Activated CD4-positive, alpha-beta memory T cell treated with anti-CD3 and anti-CD28 coated beads, Interleukin-2, amount 10 ng/mL, durations not matched to agents 7 days and 5 days (primary cell): ENCODE measurements around the gene ARHGAP26. TPM values are rescaled to one million over a fixed set of nuclear protein-coding genes. Genes with fewer than 3 reads are reported as not detected.
A peak's percentile ranks its signal among the peaks of the same experiment; 100 is the strongest.

Source experiments
- CTCF ChIA-PET: fragments of 350-600 bp; sonication (Branson Sonifier 250); formaldehyde crosslinking; loops from one replicate; lab custom pipeline; 2021; ENCODE audit warnings: antibody characterized with exemption, inconsistent platforms; lab: Charles Lee
- POLR2A ChIA-PET: fragments of 350-600 bp; sonication (Branson Sonifier 250); formaldehyde crosslinking; loops from one replicate; lab custom pipeline; 2021; ENCODE audit warnings: antibody characterized with exemption; lab: Charles Lee
- DNase-seq: peaks from one replicate; pipeline ENCODE4 v3.0.0-alpha.2; 2020
- H3K27ac Mint-ChIP-seq: one replicate; pipeline ENCODE4 v1.8.0; 2021; ENCODE audit warnings: mild to moderate bottlenecking, mixed read lengths
- H3K27me3 Mint-ChIP-seq: one replicate; pipeline ENCODE4 v1.8.0; 2021; ENCODE audit warnings: mixed read lengths
- H3K36me3 Mint-ChIP-seq: one replicate; pipeline ENCODE4 v1.8.0; 2021; ENCODE audit warnings: low read depth, mixed read lengths
- H3K4me1 Mint-ChIP-seq: one replicate; pipeline ENCODE4 v1.8.0; 2021; ENCODE audit warnings: mixed read lengths
- H3K4me3 Mint-ChIP-seq: one replicate; pipeline ENCODE4 v1.8.0; 2021; ENCODE audit warnings: mild to moderate bottlenecking, mixed read lengths
- H3K9me3 Mint-ChIP-seq: one replicate; pipeline ENCODE4 v1.8.0; 2021; ENCODE audit warnings: mixed read lengths
- total RNA-seq, 2 experiments: library from RNA; stranded (reverse); gene quantifications; one replicate each; pipeline ENCODE4 v1.2.3, GENCODE V29; 2021

Gene ARHGAP26
- total RNA-seq, 2 experiments from 2014 or later, result 14.8 to 17.1 TPM

GRCh38 chr5:142853682-142854081 is 83.5 kb downstream of the ARHGAP26 start:
- POLR2A ChIA-PET, result no interaction called here
- H3K27me3 Mint-ChIP-seq, result no peaks in the 10 kb centered on the region
- H3K27ac Mint-ChIP-seq, result no peak overlapping the region
- no peak for DNase-seq
- no peaks in the 10 kb centered on the region for H3K36me3 Mint-ChIP-seq
- CTCF ChIA-PET, result interaction anchor here (2.4 to 2.9 kb wide), 2 partner anchors 35 to 141 kb away, joined by 7 to 11 read pairs; no protein-coding TSS in a partner anchor
- H3K4me3 Mint-ChIP-seq, result no peak overlapping the region
- peaks cover 4% of the 10 kb centered on the region for H3K4me1 Mint-ChIP-seq
- H3K9me3 Mint-ChIP-seq, result no peaks in the 10 kb centered on the region

- Mint-ChIP-seq H3K4me1 (peaks cover 4% of the 10 kb centered on the region), H3K27ac (no peak overlapping the region), H3K9me3 (no peaks in the 10 kb centered on the region), H3K27me3 (no peaks in the 10 kb centered on the region), H3K4me3 (no peak overlapping the region), H3K36me3 (no peaks in the 10 kb centered on the region)
- ChIA-PET CTCF (no interaction called here), POLR2A (no interaction called here)
- no peak for DNase-seq
These were observed 86.1 kb downstream of the ARHGAP26 start for GRCh38 chr5:142856269-142856782.

GRCh38 chr5:142857405-142857804 is 87.2 kb downstream of the ARHGAP26 start:
- ChIA-PET POLR2A (interaction anchor here (0.6 kb wide), 1 partner anchor 115 kb away, joined by 3 read pairs; no protein-coding TSS in a partner anchor), CTCF (interaction anchor here (0.7 to 0.8 kb wide), 2 partner anchors 24 to 671 kb away, joined by 3 read pairs; no protein-coding TSS in a partner anchor)
- H3K27me3 Mint-ChIP-seq, result no peaks in the 10 kb centered on the region
- no peak overlapping the region for H3K4me3 Mint-ChIP-seq
- H3K36me3 Mint-ChIP-seq, result no peaks in the 10 kb centered on the region
- H3K27ac Mint-ChIP-seq, result no peak overlapping the region
- DNase-seq, result no peak
- no peaks in the 10 kb centered on the region for H3K9me3 Mint-ChIP-seq
- peaks cover 4% of the 10 kb centered on the region for H3K4me1 Mint-ChIP-seq

- ChIA-PET CTCF (interaction anchor here (0.9 to 1.3 kb wide), 3 partner anchors 29 to 146 kb away, joined by 3 read pairs; no protein-coding TSS in a partner anchor), POLR2A (no interaction called here)
- H3K4me1 Mint-ChIP-seq, result peaks cover 6% of the 10 kb centered on the region
- no peaks in the 10 kb centered on the region for H3K9me3 Mint-ChIP-seq
- no peaks in the 10 kb centered on the region for H3K36me3 Mint-ChIP-seq
- H3K27ac Mint-ChIP-seq, result no peak overlapping the region
- DNase-seq, result no peak
- no peak overlapping the region for H3K4me3 Mint-ChIP-seq
- H3K27me3 Mint-ChIP-seq, result no peaks in the 10 kb centered on the region
These were observed 88.9 kb downstream of the ARHGAP26 start for GRCh38 chr5:142859037-142859436.

GRCh38 chr5:142860270-142860669 is 90.1 kb downstream of the ARHGAP26 start:
- Mint-ChIP-seq H3K4me1 (peaks cover 9% of the 10 kb centered on the region), H3K4me3 (no peak overlapping the region), H3K27ac (no peak overlapping the region), H3K36me3 (no peaks in the 10 kb centered on the region), H3K27me3 (no peaks in the 10 kb centered on the region), H3K9me3 (no peaks in the 10 kb centered on the region)
- no peak for DNase-seq
- POLR2A ChIA-PET, result no interaction called here
- CTCF ChIA-PET, result interaction anchor here (1.1 to 1.2 kb wide), 2 partner anchors 107 to 112 kb away, joined by 4 to 6 read pairs; no protein-coding TSS in a partner anchor

GRCh38 chr5:142861011-142861410 is 90.8 kb downstream of the ARHGAP26 start:
- Mint-ChIP-seq H3K4me3 (no peak overlapping the region), H3K27ac (no peak overlapping the region), H3K27me3 (no peaks in the 10 kb centered on the region), H3K36me3 (no peaks in the 10 kb centered on the region), H3K9me3 (no peaks in the 10 kb centered on the region), H3K4me1 (peaks cover 9% of the 10 kb centered on the region)
- ChIA-PET CTCF (interaction anchor here (0.6 to 1.3 kb wide), 4 partner anchors 108 to 1011 kb away, joined by 3 to 6 read pairs (median 4); no protein-coding TSS in a partner anchor), POLR2A (no interaction called here)
- DNase-seq, result no peak

- POLR2A ChIA-PET, result interaction anchor here (1.3 kb wide), 1 partner anchor 64 kb away, joined by 3 read pairs; no protein-coding TSS in a partner anchor
These were observed 92.4 kb downstream of the ARHGAP26 start for GRCh38 chr5:142862594-142862993.

GRCh38 chr5:142863856-142864255 is 93.7 kb downstream of the ARHGAP26 start:
- no peak for DNase-seq
- no peaks in the 10 kb centered on the region for H3K27me3 Mint-ChIP-seq
- ChIA-PET POLR2A (interaction anchor here (1.3 kb wide), 1 partner anchor 65 kb away, joined by 3 read pairs; no protein-coding TSS in a partner anchor), CTCF (interaction anchor here (0.6 to 2.4 kb wide), 5 partner anchors 13 to 888 kb away, joined by 4 to 8 read pairs (median 5); no protein-coding TSS in a partner anchor)
- H3K36me3 Mint-ChIP-seq, result no peaks in the 10 kb centered on the region
- H3K4me1 Mint-ChIP-seq, result peaks cover 15% of the 10 kb centered on the region
- H3K4me3 Mint-ChIP-seq, result no peak overlapping the region
- no peak overlapping the region for H3K27ac Mint-ChIP-seq
- no peaks in the 10 kb centered on the region for H3K9me3 Mint-ChIP-seq

More at GRCh38 chr5:142862594-142862993, 92.4 kb downstream of the ARHGAP26 start:
- DNase-seq, result no peak
- Mint-ChIP-seq H3K4me1 (peaks cover 13% of the 10 kb centered on the region), H3K9me3 (no peaks in the 10 kb centered on the region), H3K27ac (no peak overlapping the region), H3K27me3 (no peaks in the 10 kb centered on the region), H3K36me3 (no peaks in the 10 kb centered on the region), H3K4me3 (no peak overlapping the region)
- CTCF ChIA-PET, result interaction anchor here (1.0 to 1.9 kb wide), 3 partner anchors 40 to 145 kb away, joined by 3 to 5 read pairs (median 3); partner anchors contain the start of gene ARHGAP26

GRCh38 chr5:142864290-142865260 is 94.4 kb downstream of the ARHGAP26 start:
- Mint-ChIP-seq H3K4me3 (no peak overlapping the region), H3K9me3 (no peaks in the 10 kb centered on the region), H3K27me3 (no peaks in the 10 kb centered on the region), H3K27ac (no peak overlapping the region), H3K4me1 (peaks cover 15% of the 10 kb centered on the region), H3K36me3 (no peaks in the 10 kb centered on the region)
- CTCF ChIA-PET, result interaction anchor here (0.6 to 2.4 kb wide), 11 partner anchors 14 to 888 kb away, joined by 3 to 8 read pairs (median 4); no protein-coding TSS in a partner anchor
- POLR2A ChIA-PET, result interaction anchor here (1.1 kb wide), 1 partner anchor 94 kb away, joined by 3 read pairs; the partner anchor contains the start of gene ARHGAP26
- DNase-seq, result no peak

- Mint-ChIP-seq H3K4me3 (no peak overlapping the region), H3K27me3 (no peaks in the 10 kb centered on the region), H3K9me3 (no peaks in the 10 kb centered on the region), H3K4me1 (peaks cover 15% of the 10 kb centered on the region), H3K36me3 (no peaks in the 10 kb centered on the region), H3K27ac (no peak overlapping the region)
- ChIA-PET POLR2A (interaction anchor here (1.1 kb wide), 1 partner anchor 95 kb away, joined by 3 read pairs; the partner anchor contains the start of gene ARHGAP26), CTCF (interaction anchor here (0.6 to 2.4 kb wide), 10 partner anchors 11 to 152 kb away, joined by 3 to 8 read pairs (median 4); no protein-coding TSS in a partner anchor)
- no peak for DNase-seq
These were observed 95.5 kb downstream of the ARHGAP26 start for GRCh38 chr5:142865631-142866030.

GRCh38 chr5:142866563-142867275 is 96.5 kb downstream of the ARHGAP26 start:
- DNase-seq, result peak; percentile 46
- peaks cover 15% of the 10 kb centered on the region for H3K4me1 Mint-ChIP-seq
- H3K36me3 Mint-ChIP-seq, result no peaks in the 10 kb centered on the region
- no peak overlapping the region for H3K27ac Mint-ChIP-seq
- H3K27me3 Mint-ChIP-seq, result no peaks in the 10 kb centered on the region
- H3K4me3 Mint-ChIP-seq, result no peak overlapping the region
- ChIA-PET CTCF (interaction anchor here (0.5 to 5.8 kb wide), 33 partner anchors 10 to 201 kb away, joined by 3 to 76 read pairs (median 4); partner anchors contain the start of gene ARHGAP26), POLR2A (interaction anchor here (0.6 to 1.0 kb wide), 3 partner anchors 96 to 149 kb away, joined by 3 read pairs; no protein-coding TSS in a partner anchor)
- H3K9me3 Mint-ChIP-seq, result no peaks in the 10 kb centered on the region

GRCh38 chr5:142869886-142870285 is 99.7 kb downstream of the ARHGAP26 start:
- ChIA-PET POLR2A (interaction anchor here (1.3 kb wide), 1 partner anchor 19 kb away, joined by 3 read pairs; no protein-coding TSS in a partner anchor), CTCF (interaction anchor here (1.0 to 5.8 kb wide), 10 partner anchors 11 to 157 kb away, joined by 3 to 76 read pairs (median 7); partner anchors contain the start of gene ARHGAP26)
- Mint-ChIP-seq H3K36me3 (no peaks in the 10 kb centered on the region), H3K4me1 (peaks cover 10% of the 10 kb centered on the region), H3K27me3 (no peaks in the 10 kb centered on the region), H3K9me3 (no peaks in the 10 kb centered on the region), H3K27ac (no peak overlapping the region), H3K4me3 (no peak overlapping the region)
- no peak for DNase-seq
